Measurements from ENCODE around the gene SFMBT1. TPM values are rescaled to one million over a fixed set of nuclear protein-coding genes. Genes with fewer than 3 reads are reported as not detected.

The SFMBT1 gene
- total and polyA plus RNA-seq, 2 donors (not counting 1 experiment from before 2014, with no cell fraction given), result 3.7 to 5.6 TPM

DNA sequence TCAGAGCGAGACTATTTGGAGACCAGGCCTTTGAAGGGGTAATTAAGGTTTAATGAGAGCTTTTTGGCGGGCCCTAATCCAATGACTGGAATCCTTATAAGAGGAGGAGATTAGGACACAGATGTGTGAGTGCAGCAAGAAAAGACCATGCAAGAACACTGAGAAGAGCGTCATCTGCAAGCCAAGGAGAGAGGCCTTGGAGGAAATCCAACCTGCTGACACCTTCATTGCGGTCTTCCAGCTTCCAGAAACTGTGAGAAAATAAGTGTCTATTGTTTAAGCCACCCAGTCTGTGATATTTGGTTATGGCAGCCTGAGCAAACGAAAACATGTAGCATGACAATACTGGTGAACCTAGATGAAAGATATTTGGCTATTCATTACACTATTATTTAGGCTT, 188.0 kb downstream of the SFMBT1 start:
- no peak overlapping the region for H3K9ac ChIP-seq (ENCODE audit: insufficient read depth, low read length)
- H3K4me2 ChIP-seq (ENCODE audit: extremely low read depth, insufficient read depth, low read length), result no peak overlapping the region
- TF ChIP-seq, protein P1, sequence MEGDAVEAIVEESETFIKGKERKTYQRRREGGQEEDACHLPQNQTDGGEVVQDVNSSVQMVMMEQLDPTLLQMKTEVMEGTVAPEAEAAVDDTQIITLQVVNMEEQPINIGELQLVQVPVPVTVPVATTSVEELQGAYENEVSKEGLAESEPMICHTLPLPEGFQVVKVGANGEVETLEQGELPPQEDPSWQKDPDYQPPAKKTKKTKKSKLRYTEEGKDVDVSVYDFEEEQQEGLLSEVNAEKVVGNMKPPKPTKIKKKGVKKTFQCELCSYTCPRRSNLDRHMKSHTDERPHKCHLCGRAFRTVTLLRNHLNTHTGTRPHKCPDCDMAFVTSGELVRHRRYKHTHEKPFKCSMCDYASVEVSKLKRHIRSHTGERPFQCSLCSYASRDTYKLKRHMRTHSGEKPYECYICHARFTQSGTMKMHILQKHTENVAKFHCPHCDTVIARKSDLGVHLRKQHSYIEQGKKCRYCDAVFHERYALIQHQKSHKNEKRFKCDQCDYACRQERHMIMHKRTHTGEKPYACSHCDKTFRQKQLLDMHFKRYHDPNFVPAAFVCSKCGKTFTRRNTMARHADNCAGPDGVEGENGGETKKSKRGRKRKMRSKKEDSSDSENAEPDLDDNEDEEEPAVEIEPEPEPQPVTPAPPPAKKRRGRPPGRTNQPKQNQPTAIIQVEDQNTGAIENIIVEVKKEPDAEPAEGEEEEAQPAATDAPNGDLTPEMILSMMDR (conservative IDR thresholded peaks at IDR 0.05 in 1 of 2, IDR thresholded peaks at IDR 0.05 in 1 of 2; ENCODE audit: low read depth in 1 of 2, low read length in 2 of 2), result no peak
- no peak for TF ChIP-seq EZH2 (IDR thresholded peaks at IDR 0.05; ENCODE audit: low read length, missing control alignments)
- H3K9me3 ChIP-seq (ENCODE audit: control insufficient read depth, insufficient read depth, low read depth, low read length), result no peaks in the 10 kb centered on the region
- no peaks in the 10 kb centered on the region for H3K27me3 ChIP-seq (ENCODE audit: control insufficient read depth, insufficient read depth, low read length)
- no peaks in the 10 kb centered on the region for H4K20me1 ChIP-seq (ENCODE audit: control insufficient read depth, extremely low read depth, insufficient read depth, low read length)
- H3K4me1 ChIP-seq (ENCODE audit: control insufficient read depth, extremely low read depth, insufficient read depth, low read length), result no peaks in the 10 kb centered on the region
- no peaks in the 10 kb centered on the region for H3K79me2 ChIP-seq (ENCODE audit: control insufficient read depth, insufficient read depth, low read length)
- no peak overlapping the region for H3K27ac ChIP-seq (ENCODE audit: insufficient read depth, low read length)
- no peak overlapping the region for H3K4me3 ChIP-seq (replicated peaks in 1 of 4; ENCODE audit: control extremely low read depth in 1 of 4, insufficient read depth in 1 of 4, low read depth in 3 of 4, low read length in 4 of 4)
- DNase-seq (ENCODE audit: low read depth in 2 of 2), result no peak
- no peak overlapping the region for H2AFZ ChIP-seq (ENCODE audit: low read length)
- no peaks in the 10 kb centered on the region for H3K36me3 ChIP-seq (ENCODE audit: control insufficient read depth, insufficient read depth, low read length)

DNA sequence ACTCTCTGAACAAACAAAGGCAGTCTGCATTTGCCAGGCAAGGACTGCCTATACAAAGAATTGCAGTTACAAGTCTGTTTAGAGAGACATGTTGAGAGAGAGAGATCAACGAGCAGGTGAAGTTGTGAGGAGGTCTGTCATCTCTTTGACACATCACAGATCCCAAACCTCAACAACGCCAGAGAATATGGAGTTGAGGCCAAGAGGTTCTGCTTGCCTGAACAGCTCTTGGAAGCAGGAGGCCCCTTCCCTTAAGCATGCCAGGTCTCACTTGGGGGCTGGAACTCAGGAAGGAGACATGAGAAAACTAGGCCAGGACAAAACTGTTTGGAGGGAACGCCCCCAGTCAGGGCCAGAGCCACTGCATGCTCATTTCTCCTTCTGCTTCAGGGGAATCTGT, 188.7 kb downstream of the SFMBT1 start:
- no peak overlapping the region for H3K9ac ChIP-seq (ENCODE audit: insufficient read depth, low read length)
- no peaks in the 10 kb centered on the region for H4K20me1 ChIP-seq (ENCODE audit: control insufficient read depth, extremely low read depth, insufficient read depth, low read length)
- H3K9me3 ChIP-seq (ENCODE audit: control insufficient read depth, insufficient read depth, low read depth, low read length), result no peaks in the 10 kb centered on the region
- H3K4me3 ChIP-seq (replicated peaks in 1 of 4; ENCODE audit: control extremely low read depth in 1 of 4, insufficient read depth in 1 of 4, low read depth in 3 of 4, low read length in 4 of 4), result no peak overlapping the region
- no peak overlapping the region for H3K27ac ChIP-seq (ENCODE audit: insufficient read depth, low read length)
- H3K36me3 ChIP-seq (ENCODE audit: control insufficient read depth, insufficient read depth, low read length), result no peaks in the 10 kb centered on the region
- no peak for DNase-seq (ENCODE audit: low read depth in 2 of 2)
- TF ChIP-seq, protein P1 (conservative IDR thresholded peaks at IDR 0.05 in 1 of 2, IDR thresholded peaks at IDR 0.05 in 1 of 2; ENCODE audit: low read depth in 1 of 2, low read length in 2 of 2), result no peak
- no peak for TF ChIP-seq EZH2 (IDR thresholded peaks at IDR 0.05; ENCODE audit: low read length, missing control alignments)
- no peaks in the 10 kb centered on the region for H3K4me1 ChIP-seq (ENCODE audit: control insufficient read depth, extremely low read depth, insufficient read depth, low read length)
- H3K27me3 ChIP-seq (ENCODE audit: control insufficient read depth, insufficient read depth, low read length), result no peaks in the 10 kb centered on the region
- no peak overlapping the region for H3K4me2 ChIP-seq (ENCODE audit: extremely low read depth, insufficient read depth, low read length)
- H2AFZ ChIP-seq (ENCODE audit: low read length), result no peak overlapping the region
- H3K79me2 ChIP-seq (ENCODE audit: control insufficient read depth, insufficient read depth, low read length), result no peaks in the 10 kb centered on the region

DNA sequence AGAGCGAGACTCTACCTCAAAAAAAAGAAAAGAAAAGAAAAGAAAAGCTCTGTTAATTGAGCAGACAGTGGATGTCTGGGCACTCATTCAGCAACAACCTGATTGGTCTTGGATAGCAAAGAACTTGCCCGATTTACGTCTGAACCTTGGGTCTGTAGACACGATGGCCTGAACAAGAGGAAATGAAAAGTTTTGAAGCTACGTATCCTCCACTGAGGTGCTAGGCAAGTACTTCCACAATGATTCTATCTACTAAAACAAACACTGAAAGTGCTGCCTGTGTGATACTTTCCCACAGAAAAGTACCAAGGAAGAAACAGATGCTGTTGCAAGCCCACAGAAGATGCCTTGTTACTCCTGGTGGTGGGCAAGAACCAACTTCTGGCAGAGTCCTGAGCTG, 189.2 kb downstream of the SFMBT1 start:
- Histone ChIP-seq H2AFZ (ENCODE audit: low read length) (no peak overlapping the region), H3K27me3 (ENCODE audit: control insufficient read depth, insufficient read depth, low read length) (no peaks in the 10 kb centered on the region), H3K36me3 (ENCODE audit: control insufficient read depth, insufficient read depth, low read length) (no peaks in the 10 kb centered on the region), H3K79me2 (ENCODE audit: control insufficient read depth, insufficient read depth, low read length) (no peaks in the 10 kb centered on the region), H3K9ac (ENCODE audit: insufficient read depth, low read length) (no peak overlapping the region), H3K27ac (ENCODE audit: insufficient read depth, low read length) (no peak overlapping the region), H3K4me2 (ENCODE audit: extremely low read depth, insufficient read depth, low read length) (no peak overlapping the region), H4K20me1 (ENCODE audit: control insufficient read depth, extremely low read depth, insufficient read depth, low read length) (no peaks in the 10 kb centered on the region), H3K4me1 (ENCODE audit: control insufficient read depth, extremely low read depth, insufficient read depth, low read length) (no peaks in the 10 kb centered on the region), H3K4me3 (replicated peaks in 1 of 4; ENCODE audit: control extremely low read depth in 1 of 4, insufficient read depth in 1 of 4, low read depth in 3 of 4, low read length in 4 of 4) (no peak overlapping the region), H3K9me3 (ENCODE audit: control insufficient read depth, insufficient read depth, low read depth, low read length) (no peaks in the 10 kb centered on the region)
- TF ChIP-seq, protein P1 (conservative IDR thresholded peaks at IDR 0.05 in 1 of 2, IDR thresholded peaks at IDR 0.05 in 1 of 2; ENCODE audit: low read depth in 1 of 2, low read length in 2 of 2), result no peak
- TF ChIP-seq EZH2 (IDR thresholded peaks at IDR 0.05; ENCODE audit: low read length, missing control alignments), result no peak
- DNase-seq (ENCODE audit: low read depth in 2 of 2), result no peak
